Central memory CD8-positive, alpha-beta T cell (primary cell): ENCODE results near the gene NT5C3A.

Experiments
- ATAC-seq: fragments of 150-1000 bp; cut with Tn5 transposase; replicated peaks from 2 replicates; pipeline ENCODE4 v1.10.0; 2022; ENCODE audit warnings: mild to moderate bottlenecking, moderate FRiP score, moderate number of reproducible peaks; ENCODE audit not compliant: poor library complexity, severe bottlenecking; ENCODE audit errors: extremely low read depth
- DNase-seq, 2 donors: peaks; one replicate each; pipeline ENCODE4 v3.0.0; 2021; ENCODE audit warnings: low spot score in 2 of 2
- H3K27ac Mint-ChIP-seq: one replicate; pipeline ENCODE4 v1.8.0; 2022; ENCODE audit warnings: low read depth, mild to moderate bottlenecking, moderate library complexity, mixed read lengths
- H3K27me3 Mint-ChIP-seq: one replicate; pipeline ENCODE4 v1.8.0; 2022; ENCODE audit warnings: mixed read lengths
- H3K36me3 Mint-ChIP-seq: one replicate; pipeline ENCODE4 v1.8.0; 2022; ENCODE audit warnings: mild to moderate bottlenecking, moderate library complexity, mixed read lengths; ENCODE audit not compliant: insufficient read depth
- H3K4me1 Mint-ChIP-seq: one replicate; pipeline ENCODE4 v1.8.0; 2022; ENCODE audit warnings: mixed read lengths
- H3K4me3 Mint-ChIP-seq: one replicate; pipeline ENCODE4 v1.8.0; 2022; ENCODE audit warnings: mild to moderate bottlenecking, moderate library complexity, mixed read lengths
- H3K9me3 Mint-ChIP-seq: one replicate; pipeline ENCODE4 v1.8.0; 2022; ENCODE audit warnings: mixed read lengths

Gene NT5C3A

DNA sequence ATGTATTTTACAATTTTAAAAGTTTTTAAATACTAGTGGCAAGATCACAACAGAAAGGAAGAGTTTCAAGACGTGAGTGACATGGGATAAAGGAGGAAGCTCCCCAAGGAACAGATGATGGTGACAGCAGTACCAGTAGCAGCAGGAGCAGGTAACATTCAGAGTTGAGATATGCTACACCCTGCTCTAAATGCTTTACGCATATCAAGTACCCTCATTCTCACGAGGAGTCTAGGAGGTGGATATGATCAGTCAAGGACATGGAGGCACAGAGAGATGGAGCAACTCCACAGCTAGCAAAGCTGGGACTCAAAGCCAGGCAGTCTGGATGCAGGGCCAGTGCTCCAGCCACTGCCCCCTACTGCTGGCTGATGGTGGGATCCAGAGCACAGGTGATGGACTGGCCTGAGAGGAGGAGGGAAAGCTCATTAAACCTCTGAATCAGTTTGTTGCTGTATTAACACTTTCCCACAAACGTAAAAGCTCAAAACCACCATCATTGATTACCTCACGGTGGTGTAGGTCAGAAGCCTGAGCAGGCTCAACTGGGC lies 29.1 kb upstream of the NT5C3A start:
- H3K36me3 Mint-ChIP-seq, result peaks cover 20% of the 10 kb centered on the region
- H3K27ac Mint-ChIP-seq, result no peak overlapping the region
- H3K4me3 Mint-ChIP-seq, result no peak overlapping the region
- H3K9me3 Mint-ChIP-seq, result no peaks in the 10 kb centered on the region
- ATAC-seq (no peak), DNase-seq (no peak)
- H3K27me3 Mint-ChIP-seq, result no peaks in the 10 kb centered on the region
- peaks cover 5% of the 10 kb centered on the region for H3K4me1 Mint-ChIP-seq

DNA sequence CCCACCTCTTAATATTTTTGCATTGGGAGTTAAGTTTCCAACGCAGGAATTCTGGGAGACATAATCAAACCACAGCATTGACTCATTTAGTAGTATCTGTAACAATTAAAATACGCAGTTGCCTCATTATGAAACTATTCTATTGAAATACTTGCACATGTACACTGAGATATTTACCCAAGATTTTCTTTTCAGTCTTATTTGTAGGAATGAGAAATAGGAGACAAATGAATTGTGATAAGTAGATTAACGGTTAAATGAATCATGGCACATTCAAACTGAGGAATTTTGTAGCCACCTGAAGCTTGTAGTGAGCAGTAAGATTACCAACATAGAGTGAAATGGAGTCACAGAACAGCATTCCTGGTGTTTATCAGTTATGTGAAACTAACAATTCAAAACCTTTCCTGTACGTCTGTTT lies 28.5 kb upstream of the NT5C3A start:
- ATAC-seq, result no peak
- Mint-ChIP-seq H3K27me3 (no peaks in the 10 kb centered on the region), H3K27ac (no peak overlapping the region), H3K9me3 (no peaks in the 10 kb centered on the region), H3K4me1 (peaks cover 5% of the 10 kb centered on the region), H3K36me3 (peaks cover 14% of the 10 kb centered on the region), H3K4me3 (no peak overlapping the region)
- DNase-seq, result no peak

DNA sequence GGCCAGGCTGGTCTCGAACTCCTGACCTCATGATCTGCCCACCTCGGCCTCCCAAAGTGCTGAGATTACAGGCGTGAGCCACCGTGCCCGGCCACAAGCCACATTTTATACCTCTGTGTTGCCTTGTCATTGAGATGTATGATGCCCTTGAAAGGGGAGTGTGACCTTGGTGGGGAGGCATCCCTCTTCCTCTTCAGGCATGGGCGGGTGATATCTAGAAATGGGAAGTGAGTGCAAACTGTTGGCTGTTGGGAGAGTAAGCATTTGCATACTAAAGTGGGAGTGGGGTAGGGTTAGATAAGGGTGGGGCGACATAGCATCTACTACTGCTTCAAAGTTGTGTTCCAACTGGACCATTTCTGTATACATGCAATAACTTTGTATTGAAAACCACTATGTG lies 26.6 kb upstream of the NT5C3A start:
- ATAC-seq (no peak), DNase-seq (no peak)
- Mint-ChIP-seq H3K27me3 (peaks cover 11% of the 10 kb centered on the region), H3K36me3 (peaks cover 1% of the 10 kb centered on the region), H3K4me1 (peaks cover 5% of the 10 kb centered on the region), H3K27ac (peak overlapping the region; percentile 26), H3K4me3 (no peak overlapping the region), H3K9me3 (no peaks in the 10 kb centered on the region)

DNA sequence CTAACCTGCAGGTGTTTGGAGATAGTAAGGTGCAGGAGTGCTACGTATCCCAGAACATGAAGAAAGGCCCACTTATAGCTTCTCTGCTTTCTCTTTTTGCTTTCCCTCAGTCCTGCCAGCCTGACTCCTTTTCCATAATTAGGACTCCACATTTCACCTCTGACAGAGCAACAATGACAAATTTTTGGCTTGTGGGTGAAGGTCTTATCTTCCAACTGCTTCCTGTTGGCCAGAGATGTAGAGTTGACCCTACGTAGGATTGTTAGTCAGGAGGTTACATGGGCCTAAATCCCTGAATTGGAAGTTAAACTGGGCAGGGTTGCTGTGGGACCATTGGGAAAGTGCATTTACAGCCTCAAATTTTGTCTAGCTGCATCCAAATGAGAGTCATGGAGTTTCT lies 25.3 kb upstream of the NT5C3A start:
- peaks cover 3% of the 10 kb centered on the region for H3K4me1 Mint-ChIP-seq
- H3K9me3 Mint-ChIP-seq, result no peaks in the 10 kb centered on the region
- no peaks in the 10 kb centered on the region for H3K36me3 Mint-ChIP-seq
- no peak for ATAC-seq
- DNase-seq, result no peak
- H3K27me3 Mint-ChIP-seq, result peaks cover 11% of the 10 kb centered on the region
- no peak overlapping the region for H3K4me3 Mint-ChIP-seq
- H3K27ac Mint-ChIP-seq, result no peak overlapping the region

DNA sequence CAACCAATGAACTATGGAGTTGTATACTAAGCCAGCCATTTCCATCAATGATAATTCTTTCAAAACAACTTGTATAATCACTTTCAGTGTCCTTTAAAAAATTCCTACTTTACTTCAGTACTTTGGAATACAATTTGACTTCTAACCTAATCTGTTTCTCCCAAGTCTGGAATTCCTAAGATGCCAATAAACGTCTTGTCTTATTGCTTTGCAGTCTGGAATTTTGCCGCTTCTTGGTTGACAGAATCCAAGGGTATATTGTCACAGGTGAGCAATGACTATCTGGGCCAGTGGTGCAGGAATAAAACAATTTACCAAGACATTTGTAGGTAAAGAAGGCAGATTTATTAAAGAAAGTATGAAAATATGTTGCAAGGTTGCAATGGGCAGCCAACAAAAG lies 24.8 kb upstream of the NT5C3A start:
- H3K4me1 Mint-ChIP-seq, result no peaks in the 10 kb centered on the region
- peaks cover 11% of the 10 kb centered on the region for H3K27me3 Mint-ChIP-seq
- H3K36me3 Mint-ChIP-seq, result no peaks in the 10 kb centered on the region
- H3K27ac Mint-ChIP-seq, result no peak overlapping the region
- H3K9me3 Mint-ChIP-seq, result no peaks in the 10 kb centered on the region
- DNase-seq (no peak), ATAC-seq (no peak)
- no peak overlapping the region for H3K4me3 Mint-ChIP-seq

DNA sequence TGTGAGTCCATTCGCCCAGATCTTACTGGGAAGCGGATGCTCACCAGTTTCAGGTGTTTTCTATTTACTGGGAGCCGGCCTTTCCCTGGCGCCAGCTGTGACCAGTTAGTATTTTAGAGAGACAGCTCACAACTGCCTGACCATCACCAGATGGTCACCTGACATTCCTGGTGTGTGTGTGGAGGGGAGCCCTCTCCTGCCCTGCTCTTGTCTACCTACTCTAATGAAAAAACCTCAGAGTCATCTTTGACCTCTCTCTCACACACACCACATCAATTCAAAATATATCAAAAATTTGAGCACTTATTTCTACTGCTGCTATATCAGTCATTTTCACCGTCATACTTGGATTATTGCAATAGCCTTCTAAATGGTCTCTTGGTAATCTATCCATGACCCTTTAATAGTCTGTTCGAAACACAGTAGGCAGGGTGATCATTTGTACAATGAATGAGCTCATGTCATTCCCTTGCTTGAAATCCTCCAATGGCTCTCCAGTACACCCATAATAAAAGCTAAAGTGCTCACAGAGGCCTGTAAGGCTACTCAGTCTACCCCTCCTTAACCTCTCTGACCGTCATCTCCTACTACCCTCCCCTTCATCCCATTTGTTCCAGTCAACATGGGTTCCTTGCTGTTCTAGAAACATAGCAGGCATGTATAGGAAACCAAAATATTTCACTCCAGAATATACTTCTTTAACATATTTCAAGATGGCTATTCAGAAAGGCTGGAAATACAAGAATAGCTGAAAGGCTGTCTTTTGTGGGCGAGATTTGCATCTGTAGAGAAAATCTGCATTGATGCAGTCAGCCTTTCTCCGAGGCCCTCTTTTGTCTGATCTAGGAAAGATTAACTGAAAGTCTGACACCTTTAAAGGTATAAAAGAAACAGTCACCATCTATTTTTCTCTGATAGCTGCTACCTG lies 17.5 kb upstream of the NT5C3A start:
- H3K27me3 Mint-ChIP-seq, result peaks cover 19% of the 10 kb centered on the region
- H3K4me3 Mint-ChIP-seq, result no peak overlapping the region
- no peak for DNase-seq
- H3K27ac Mint-ChIP-seq, result no peak overlapping the region
- ATAC-seq, result no peak
- peaks cover 11% of the 10 kb centered on the region for H3K4me1 Mint-ChIP-seq
- no peaks in the 10 kb centered on the region for H3K36me3 Mint-ChIP-seq
- H3K9me3 Mint-ChIP-seq, result no peaks in the 10 kb centered on the region

DNA sequence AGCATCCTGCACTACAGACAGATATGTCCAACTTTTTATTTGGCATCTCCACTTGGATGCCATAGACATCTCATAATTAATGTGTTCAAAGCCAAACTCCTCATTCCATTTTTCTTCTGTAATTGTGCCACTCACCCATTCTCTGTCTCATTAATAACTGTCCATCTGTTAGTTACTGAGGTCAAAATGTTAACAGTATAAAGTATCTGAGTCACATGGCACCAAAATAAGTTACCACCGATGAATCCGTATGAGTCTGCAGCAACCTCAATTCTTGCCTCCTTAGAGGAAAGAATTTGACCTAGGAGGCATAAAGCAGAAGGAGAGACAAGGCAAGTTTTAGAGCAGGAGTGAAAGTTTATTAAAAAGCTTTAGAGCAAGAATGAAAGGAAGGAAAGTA lies 16.5 kb upstream of the NT5C3A start:
- H3K9me3 Mint-ChIP-seq, result no peaks in the 10 kb centered on the region
- no peak for DNase-seq
- H3K27me3 Mint-ChIP-seq, result peaks cover 11% of the 10 kb centered on the region
- no peak overlapping the region for H3K27ac Mint-ChIP-seq
- H3K36me3 Mint-ChIP-seq, result no peaks in the 10 kb centered on the region
- no peak for ATAC-seq
- no peak overlapping the region for H3K4me3 Mint-ChIP-seq
- H3K4me1 Mint-ChIP-seq, result peaks cover 11% of the 10 kb centered on the region

DNA sequence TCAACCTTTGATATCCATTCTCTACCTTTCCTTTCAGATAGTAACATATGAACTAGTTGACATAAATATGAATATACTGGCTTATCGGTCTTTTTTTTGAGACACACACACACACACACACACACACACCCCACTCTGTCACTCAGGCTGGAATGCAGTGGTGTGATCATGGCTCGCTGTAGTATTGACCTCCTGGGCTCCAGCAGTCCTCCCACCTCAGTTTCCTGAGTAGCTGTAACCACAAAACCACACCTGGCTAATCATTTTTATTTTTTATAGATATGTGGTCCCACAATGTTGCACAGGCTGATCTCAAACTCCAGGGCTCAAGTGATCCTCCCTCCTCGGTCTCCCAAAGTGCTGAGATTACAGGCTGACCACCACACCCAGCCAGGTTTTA lies 14.2 kb upstream of the NT5C3A start:
- H3K27ac Mint-ChIP-seq, result no peak overlapping the region
- H3K4me1 Mint-ChIP-seq, result peaks cover 11% of the 10 kb centered on the region
- peaks cover 34% of the 10 kb centered on the region for H3K27me3 Mint-ChIP-seq
- H3K9me3 Mint-ChIP-seq, result no peaks in the 10 kb centered on the region
- DNase-seq, result no peak
- no peak overlapping the region for H3K4me3 Mint-ChIP-seq
- ATAC-seq, result no peak
- H3K36me3 Mint-ChIP-seq, result no peaks in the 10 kb centered on the region

DNA sequence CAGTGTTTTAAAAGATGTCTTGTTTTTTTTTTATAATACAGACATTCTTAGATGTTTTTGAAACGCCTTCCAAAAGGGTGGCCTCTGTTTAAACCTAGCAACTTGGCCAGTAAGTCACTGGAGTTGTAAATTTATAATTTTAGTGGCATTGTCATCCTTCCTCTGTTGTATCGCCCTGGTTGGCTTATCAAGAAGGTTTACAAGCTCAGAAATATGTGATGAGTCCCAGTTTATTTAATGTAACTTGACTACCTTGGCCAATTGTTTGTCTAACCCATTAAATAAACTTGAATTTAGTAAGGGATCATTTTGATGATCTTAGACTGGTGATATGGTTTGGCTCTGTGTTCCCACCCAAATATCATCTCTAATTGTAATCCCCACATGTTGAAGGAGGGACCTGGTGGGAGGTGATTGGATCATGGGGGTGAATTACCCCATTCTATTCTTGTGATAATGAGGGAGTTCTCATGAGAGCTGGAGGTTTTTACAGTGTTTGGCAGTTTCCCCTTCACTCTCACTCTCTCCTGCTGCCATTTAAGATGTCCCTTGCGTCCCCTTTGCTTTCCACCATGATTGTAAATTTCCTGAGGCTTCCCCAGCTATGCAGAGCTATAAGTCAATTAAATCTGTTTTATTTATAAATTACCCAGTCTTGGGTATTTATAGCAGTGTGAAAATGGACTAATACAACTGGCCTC lies 13.4 kb upstream of the NT5C3A start:
- no peak for DNase-seq
- Mint-ChIP-seq H3K27me3 (peaks cover 42% of the 10 kb centered on the region), H3K4me3 (no peak overlapping the region), H3K27ac (no peak overlapping the region), H3K36me3 (no peaks in the 10 kb centered on the region), H3K9me3 (no peaks in the 10 kb centered on the region), H3K4me1 (peaks cover 11% of the 10 kb centered on the region)
- no peak for ATAC-seq

DNA sequence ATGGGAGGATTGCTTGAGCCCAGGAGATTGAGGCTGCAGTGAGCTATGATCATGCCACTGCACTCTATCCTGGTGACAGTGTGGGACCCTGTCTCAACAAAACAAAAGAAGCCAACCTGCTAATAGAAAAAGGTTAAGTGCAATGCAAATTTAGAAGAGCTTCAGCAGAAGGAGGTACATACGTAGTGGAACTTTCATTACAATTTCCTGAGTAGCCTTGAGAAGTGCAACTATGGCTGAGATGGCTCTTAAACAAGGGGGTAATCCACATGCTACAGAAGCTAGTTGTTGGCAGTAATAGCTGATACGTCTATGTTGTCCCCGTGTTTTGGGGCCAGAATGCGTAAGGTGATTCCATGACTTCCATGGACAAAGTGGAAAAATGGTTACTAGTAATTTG lies 10.7 kb upstream of the NT5C3A start:
- Mint-ChIP-seq H3K4me3 (no peak overlapping the region), H3K4me1 (peaks cover 11% of the 10 kb centered on the region), H3K9me3 (no peaks in the 10 kb centered on the region), H3K36me3 (no peaks in the 10 kb centered on the region), H3K27me3 (peaks cover 43% of the 10 kb centered on the region), H3K27ac (no peak overlapping the region)
- ATAC-seq (no peak), DNase-seq (no peak)

DNA sequence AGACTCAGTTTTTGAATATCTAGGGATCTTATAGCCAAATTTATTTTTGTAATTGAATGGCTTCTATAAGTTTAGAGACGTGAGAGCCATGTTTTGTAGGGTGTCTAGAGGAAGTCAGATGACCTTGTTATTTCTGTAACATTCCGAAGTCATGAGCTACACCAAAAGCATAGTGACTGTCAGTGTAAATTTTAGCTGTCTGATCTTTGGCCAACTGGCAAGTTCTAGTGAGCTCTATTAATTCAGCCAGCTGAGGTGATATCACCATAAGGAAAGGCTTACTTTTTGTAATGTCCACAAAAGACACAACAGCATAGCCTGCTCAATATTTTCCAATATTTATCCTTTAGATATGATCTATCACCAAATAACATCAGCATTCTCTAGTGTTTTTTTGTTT lies 9.9 kb upstream of the NT5C3A start:
- H3K4me1 Mint-ChIP-seq, result peaks cover 7% of the 10 kb centered on the region
- H3K9me3 Mint-ChIP-seq, result no peaks in the 10 kb centered on the region
- no peak overlapping the region for H3K27ac Mint-ChIP-seq
- H3K4me3 Mint-ChIP-seq, result no peak overlapping the region
- ATAC-seq (no peak), DNase-seq (no peak)
- no peaks in the 10 kb centered on the region for H3K36me3 Mint-ChIP-seq
- H3K27me3 Mint-ChIP-seq, result peaks cover 43% of the 10 kb centered on the region

DNA sequence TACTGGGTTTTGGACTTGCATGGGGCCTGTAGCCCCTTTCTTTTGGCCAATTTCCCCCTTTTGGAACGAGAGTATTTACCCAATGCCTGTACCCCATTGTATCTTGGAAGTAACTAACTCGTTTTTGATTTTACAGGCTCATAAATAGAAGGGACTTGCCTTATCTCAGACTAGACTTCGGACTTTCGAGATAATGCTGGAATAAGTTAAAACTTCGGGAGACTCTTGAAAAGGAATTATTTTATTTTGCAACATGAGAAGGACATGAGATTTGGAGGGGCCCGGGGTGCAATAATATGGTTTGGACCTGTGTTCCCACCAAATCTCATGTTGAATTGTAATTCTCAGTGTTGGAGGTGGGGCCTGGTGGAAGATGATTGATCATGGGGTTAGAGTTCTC lies 8.3 kb upstream of the NT5C3A start:
- H3K4me3 Mint-ChIP-seq, result no peak overlapping the region
- peaks cover 43% of the 10 kb centered on the region for H3K27me3 Mint-ChIP-seq
- H3K27ac Mint-ChIP-seq, result no peak overlapping the region
- no peak for DNase-seq
- H3K9me3 Mint-ChIP-seq, result no peaks in the 10 kb centered on the region
- no peaks in the 10 kb centered on the region for H3K36me3 Mint-ChIP-seq
- H3K4me1 Mint-ChIP-seq, result no peaks in the 10 kb centered on the region
- no peak for ATAC-seq

DNA sequence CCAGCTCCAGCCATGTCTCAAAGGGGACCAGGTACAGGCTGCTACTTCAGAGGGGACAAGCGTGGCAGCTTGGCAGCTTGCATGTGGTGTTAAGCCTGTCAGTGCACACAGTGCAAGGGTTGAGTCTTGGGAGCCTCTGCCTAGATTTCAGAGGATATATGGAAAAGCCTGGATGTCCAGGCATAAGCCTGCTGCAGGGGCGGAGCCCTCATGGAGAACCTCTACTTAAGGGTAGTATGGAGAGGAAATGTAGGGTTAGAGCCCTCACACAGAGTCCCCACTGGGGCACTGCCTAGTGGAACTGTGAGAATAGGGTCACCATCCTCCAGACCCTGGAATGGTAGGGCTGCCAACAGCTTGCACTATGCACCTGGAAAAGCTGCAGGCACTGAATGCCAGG lies 7.7 kb upstream of the NT5C3A start:
- H3K36me3 Mint-ChIP-seq, result no peaks in the 10 kb centered on the region
- DNase-seq, result no peak
- H3K4me1 Mint-ChIP-seq, result no peaks in the 10 kb centered on the region
- ATAC-seq, result no peak
- H3K4me3 Mint-ChIP-seq, result no peak overlapping the region
- no peak overlapping the region for H3K27ac Mint-ChIP-seq
- peaks cover 43% of the 10 kb centered on the region for H3K27me3 Mint-ChIP-seq
- no peaks in the 10 kb centered on the region for H3K9me3 Mint-ChIP-seq
